NB4 (cell line): ENCODE results near the gene SPATS2.

Experiments
- MYC ChIP-seq: IDR thresholded peaks from 2 replicates; pipeline ENCODE4 v1.6.1; 2011; ENCODE audit warnings: low read depth, low read length
- POLR2A ChIP-seq: IDR thresholded peaks from 2 replicates; pipeline ENCODE4 v1.6.1; 2011; ENCODE audit warnings: mild to moderate bottlenecking; ENCODE audit not compliant: insufficient read length; ENCODE audit errors: extremely low read depth
- TF ChIP-seq, protein P1 (sequence below): IDR thresholded peaks from one replicate; pipeline ENCODE4 v1.5.1; 2012; ENCODE audit warnings: low read depth, low read length
- TF ChIP-seq, protein P2 (sequence below): IDR thresholded peaks from 2 replicates; pipeline ENCODE4 v1.6.1; 2011; ENCODE audit warnings: low read depth, low read length

DNA sequence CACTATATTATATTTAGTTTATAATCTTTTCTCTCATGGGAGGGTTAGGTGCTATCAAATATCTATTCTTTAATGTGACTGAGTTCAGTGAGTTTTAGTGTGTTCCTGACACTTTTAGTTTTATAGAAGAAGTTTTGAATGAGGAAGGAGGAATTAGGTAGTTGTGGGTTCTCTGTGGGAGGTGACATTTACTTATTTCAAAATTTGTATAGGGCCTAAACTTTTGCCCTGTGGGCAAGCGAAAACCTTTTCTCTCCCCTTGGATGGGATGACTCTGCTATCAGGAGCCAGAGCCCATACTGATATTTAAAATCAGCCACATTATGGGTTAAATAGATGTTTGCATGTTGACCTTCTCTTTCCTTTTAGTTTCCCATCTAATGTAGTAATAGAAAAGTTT, 43.6 kb downstream of the SPATS2 start:
- TF ChIP-seq, protein P1, sequence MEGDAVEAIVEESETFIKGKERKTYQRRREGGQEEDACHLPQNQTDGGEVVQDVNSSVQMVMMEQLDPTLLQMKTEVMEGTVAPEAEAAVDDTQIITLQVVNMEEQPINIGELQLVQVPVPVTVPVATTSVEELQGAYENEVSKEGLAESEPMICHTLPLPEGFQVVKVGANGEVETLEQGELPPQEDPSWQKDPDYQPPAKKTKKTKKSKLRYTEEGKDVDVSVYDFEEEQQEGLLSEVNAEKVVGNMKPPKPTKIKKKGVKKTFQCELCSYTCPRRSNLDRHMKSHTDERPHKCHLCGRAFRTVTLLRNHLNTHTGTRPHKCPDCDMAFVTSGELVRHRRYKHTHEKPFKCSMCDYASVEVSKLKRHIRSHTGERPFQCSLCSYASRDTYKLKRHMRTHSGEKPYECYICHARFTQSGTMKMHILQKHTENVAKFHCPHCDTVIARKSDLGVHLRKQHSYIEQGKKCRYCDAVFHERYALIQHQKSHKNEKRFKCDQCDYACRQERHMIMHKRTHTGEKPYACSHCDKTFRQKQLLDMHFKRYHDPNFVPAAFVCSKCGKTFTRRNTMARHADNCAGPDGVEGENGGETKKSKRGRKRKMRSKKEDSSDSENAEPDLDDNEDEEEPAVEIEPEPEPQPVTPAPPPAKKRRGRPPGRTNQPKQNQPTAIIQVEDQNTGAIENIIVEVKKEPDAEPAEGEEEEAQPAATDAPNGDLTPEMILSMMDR: no peak
- no peak for TF ChIP-seq POLR2A
- TF ChIP-seq, protein P2, sequence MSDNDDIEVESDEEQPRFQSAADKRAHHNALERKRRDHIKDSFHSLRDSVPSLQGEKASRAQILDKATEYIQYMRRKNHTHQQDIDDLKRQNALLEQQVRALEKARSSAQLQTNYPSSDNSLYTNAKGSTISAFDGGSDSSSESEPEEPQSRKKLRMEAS: no peak
- TF ChIP-seq MYC: no peak
